ENCODE measurements around the gene CHST9.

DNA sequence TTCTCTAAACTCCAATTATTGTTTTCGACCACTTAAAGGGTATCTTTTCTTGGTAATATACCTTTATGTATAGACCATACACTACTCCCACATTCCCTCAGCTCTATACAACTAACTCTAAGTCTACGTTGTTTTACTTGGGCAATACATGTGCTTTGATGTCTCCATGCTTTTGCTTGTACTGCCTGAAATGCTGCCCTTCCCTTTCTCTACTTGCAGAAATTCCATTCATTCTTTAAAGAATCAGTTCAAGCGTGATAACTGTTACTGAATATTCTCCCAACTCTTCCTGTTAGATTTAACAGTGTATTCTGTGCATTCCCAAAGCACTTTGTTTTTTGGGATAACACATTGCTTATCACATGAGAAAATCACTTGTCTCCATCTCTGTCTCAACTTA is 162.6 kb downstream of the CHST9 start:
- no peak for TF ChIP-seq POLR2AphosphoS5 (IDR thresholded peaks at IDR 0.05; ENCODE audit: insufficient read depth, low read depth, low read length)
- no peak for TF ChIP-seq JUN (IDR thresholded peaks at IDR 0.05; ENCODE audit: borderline replicate concordance, insufficient read depth, insufficient read length, low read depth)
- TF ChIP-seq, protein P1, sequence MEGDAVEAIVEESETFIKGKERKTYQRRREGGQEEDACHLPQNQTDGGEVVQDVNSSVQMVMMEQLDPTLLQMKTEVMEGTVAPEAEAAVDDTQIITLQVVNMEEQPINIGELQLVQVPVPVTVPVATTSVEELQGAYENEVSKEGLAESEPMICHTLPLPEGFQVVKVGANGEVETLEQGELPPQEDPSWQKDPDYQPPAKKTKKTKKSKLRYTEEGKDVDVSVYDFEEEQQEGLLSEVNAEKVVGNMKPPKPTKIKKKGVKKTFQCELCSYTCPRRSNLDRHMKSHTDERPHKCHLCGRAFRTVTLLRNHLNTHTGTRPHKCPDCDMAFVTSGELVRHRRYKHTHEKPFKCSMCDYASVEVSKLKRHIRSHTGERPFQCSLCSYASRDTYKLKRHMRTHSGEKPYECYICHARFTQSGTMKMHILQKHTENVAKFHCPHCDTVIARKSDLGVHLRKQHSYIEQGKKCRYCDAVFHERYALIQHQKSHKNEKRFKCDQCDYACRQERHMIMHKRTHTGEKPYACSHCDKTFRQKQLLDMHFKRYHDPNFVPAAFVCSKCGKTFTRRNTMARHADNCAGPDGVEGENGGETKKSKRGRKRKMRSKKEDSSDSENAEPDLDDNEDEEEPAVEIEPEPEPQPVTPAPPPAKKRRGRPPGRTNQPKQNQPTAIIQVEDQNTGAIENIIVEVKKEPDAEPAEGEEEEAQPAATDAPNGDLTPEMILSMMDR (IDR thresholded peaks at IDR 0.05; ENCODE audit: extremely low read depth in 1 of 2, insufficient read depth in 1 of 2, low read depth in 1 of 2, low read length in 2 of 2), result no peak
- TF ChIP-seq EZH2 (IDR thresholded peaks at IDR 0.05; ENCODE audit: borderline replicate concordance, low read depth, low read length, severe bottlenecking), result no peak
- TF ChIP-seq, protein P2, sequence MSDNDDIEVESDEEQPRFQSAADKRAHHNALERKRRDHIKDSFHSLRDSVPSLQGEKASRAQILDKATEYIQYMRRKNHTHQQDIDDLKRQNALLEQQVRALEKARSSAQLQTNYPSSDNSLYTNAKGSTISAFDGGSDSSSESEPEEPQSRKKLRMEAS (IDR thresholded peaks at IDR 0.05; ENCODE audit: insufficient read depth, insufficient read length), result no peak
- no peak for TF ChIP-seq POLR2A (IDR thresholded peaks at IDR 0.05; ENCODE audit: low read depth, low read length)
- TF ChIP-seq MYC (IDR thresholded peaks at IDR 0.05; ENCODE audit: low read depth, low read length), result no peak
- TF ChIP-seq FOS (IDR thresholded peaks at IDR 0.05; ENCODE audit: borderline replicate concordance, insufficient read depth, low read length), result no peak
- TF ChIP-seq GATA2 (IDR thresholded peaks at IDR 0.05; ENCODE audit: insufficient read depth, insufficient read length, low read depth, low read length), result no peak

Data from endothelial cell of umbilical vein (primary cell).